Stimulated activated naive CD8-positive, alpha-beta T cell treated with anti-CD3 and anti-CD28 coated beads, Interleukin-15, amount 100 ng/mL, for 72 hours (primary cell): Measurements from ENCODE around the gene CDH4.

ENCODE experiments used
- ATAC-seq: fragments of 150-1000 bp; cut with Tn5 transposase; 2 replicates; pipeline ENCODE4 v1.10.0; 2021; ENCODE audit warnings: mild to moderate bottlenecking, moderate library complexity
- DNase-seq, 2 donors: peaks; one replicate each; pipeline ENCODE4 v3.0.0; 2021 to 2022
- H3K27ac Mint-ChIP-seq, 2 donors: one replicate each; pipeline ENCODE4 v1.8.0; 2022; ENCODE audit warnings: mild to moderate bottlenecking in 2 of 2, mixed read lengths in 2 of 2, moderate library complexity in 2 of 2
- H3K27me3 Mint-ChIP-seq: one replicate; pipeline ENCODE4 v1.8.0; 2022; ENCODE audit warnings: mixed read lengths
- H3K4me1 Mint-ChIP-seq: one replicate; pipeline ENCODE4 v1.8.0; 2022; ENCODE audit warnings: mild to moderate bottlenecking, mixed read lengths
- H3K4me3 Mint-ChIP-seq, 2 donors: one replicate each; pipeline ENCODE4 v1.8.0; 2022; ENCODE audit warnings: mild to moderate bottlenecking in 2 of 2, mixed read lengths in 2 of 2, moderate library complexity in 1 of 2
- H3K9me3 Mint-ChIP-seq, 2 donors: one replicate each; pipeline ENCODE4 v1.8.0; 2022; ENCODE audit warnings: mixed read lengths in 2 of 2

Gene CDH4

DNA sequence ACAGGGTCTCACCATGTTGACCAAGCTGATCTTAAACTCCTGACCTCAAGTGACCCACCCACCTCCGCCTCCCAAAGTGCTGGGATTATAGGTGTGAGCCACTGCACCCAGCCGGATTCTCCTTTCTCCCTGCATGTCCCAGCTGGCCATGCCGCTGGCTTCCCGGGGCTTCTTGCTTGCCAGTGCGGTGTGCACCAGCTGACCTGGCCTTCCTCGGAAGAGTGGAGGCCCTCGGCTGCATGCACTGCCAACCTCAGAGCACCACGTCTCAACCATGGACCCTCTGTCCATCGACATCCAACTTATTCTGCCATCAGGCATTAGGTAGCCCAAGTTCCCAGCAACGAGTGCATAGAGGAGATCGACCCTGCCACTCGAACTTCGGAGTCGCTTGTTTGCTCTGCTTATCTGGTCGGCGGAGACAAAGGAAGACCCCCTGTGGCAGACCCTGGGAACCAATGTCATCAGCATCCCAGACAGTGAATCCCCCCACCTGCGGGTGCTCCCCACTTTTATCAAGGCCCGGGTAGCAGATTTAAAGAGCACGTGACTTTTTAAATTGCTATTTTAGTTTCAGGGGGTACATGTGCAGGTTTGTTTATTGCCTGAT, 307.8 kb downstream of the CDH4 start:
- Mint-ChIP-seq H3K27me3 (no peaks in the 10 kb centered on the region), H3K4me1 (no peaks in the 10 kb centered on the region)

GRCh38 chr20:61560361-61560853, 308.3 kb downstream of the CDH4 start:
- Mint-ChIP-seq H3K27ac (no peak overlapping the region), H3K4me1 (no peaks in the 10 kb centered on the region), H3K4me3 (no peak overlapping the region), H3K27me3 (no peaks in the 10 kb centered on the region), H3K9me3 (no peaks in the 10 kb centered on the region)
- ATAC-seq (no peak), DNase-seq (no peak)

More for the DNA sequence above, 307.8 kb downstream of the CDH4 start:
- DNase-seq (no peak), ATAC-seq (no peak)
- H3K27ac Mint-ChIP-seq, result no peak overlapping the region
- H3K9me3 Mint-ChIP-seq, result no peaks in the 10 kb centered on the region
- no peak overlapping the region for H3K4me3 Mint-ChIP-seq

DNA sequence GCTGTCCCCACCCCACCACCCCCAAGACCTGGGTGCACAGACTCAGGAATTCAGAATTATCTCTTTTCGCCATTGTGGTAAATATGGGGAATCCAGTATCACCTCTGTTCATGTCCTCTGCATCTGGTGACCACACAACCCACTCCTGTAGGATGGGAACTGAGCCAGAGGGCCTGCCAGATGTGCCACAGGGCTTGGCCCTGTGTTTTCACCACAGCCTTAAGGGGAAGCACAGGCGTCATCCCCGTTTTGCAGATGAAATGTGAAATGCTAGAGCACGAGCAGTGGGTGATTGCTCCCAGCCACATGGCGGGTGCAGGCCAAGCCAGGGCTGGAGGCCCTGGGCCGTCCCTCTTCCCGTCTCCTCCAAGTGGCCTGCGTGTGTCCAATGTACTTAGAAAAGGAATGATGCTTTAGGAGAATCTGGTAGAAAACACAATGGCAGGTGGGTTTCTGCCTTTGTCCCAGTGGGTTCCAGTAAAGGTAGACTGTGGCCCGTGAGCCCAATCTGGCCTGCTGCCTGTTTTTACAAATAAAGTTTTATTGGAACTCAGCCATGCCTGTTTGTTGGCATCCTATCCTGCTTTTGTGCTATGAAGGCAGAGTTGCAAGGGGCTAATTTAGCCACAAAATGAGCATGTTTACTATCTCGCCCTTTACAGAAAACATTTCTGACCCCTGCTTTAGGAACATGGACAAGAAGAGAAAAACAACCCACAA, 309.2 kb downstream of the CDH4 start:
- no peaks in the 10 kb centered on the region for H3K9me3 Mint-ChIP-seq

DNA sequence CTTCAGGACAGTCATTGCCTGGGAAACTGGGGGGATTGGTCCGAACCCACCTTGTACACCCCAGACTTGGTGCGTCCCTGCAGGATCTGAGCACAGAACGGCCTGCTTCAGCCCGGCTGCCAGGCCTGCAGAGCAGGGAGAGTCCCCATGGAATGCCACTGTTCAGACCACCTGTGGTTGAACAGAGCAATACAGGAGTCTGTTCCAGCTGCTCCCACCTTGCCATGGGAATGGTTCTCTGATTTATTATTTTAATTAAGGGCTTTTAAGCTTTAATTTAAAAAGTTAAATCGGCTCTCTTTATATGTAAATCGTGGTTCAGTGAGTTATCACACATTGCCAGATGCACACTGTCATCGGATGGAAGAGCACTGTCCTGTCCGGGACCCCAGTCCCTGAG, 310.4 kb downstream of the CDH4 start:
- no peaks in the 10 kb centered on the region for H3K27me3 Mint-ChIP-seq
- H3K4me3 Mint-ChIP-seq, result no peak overlapping the region
- H3K27ac Mint-ChIP-seq, result no peak overlapping the region
- ATAC-seq, result no peak
- H3K9me3 Mint-ChIP-seq, result no peaks in the 10 kb centered on the region
- DNase-seq, result no peak
- no peaks in the 10 kb centered on the region for H3K4me1 Mint-ChIP-seq

More for the DNA sequence above, 309.2 kb downstream of the CDH4 start:
- DNase-seq (no peak), ATAC-seq (no peak)
- no peaks in the 10 kb centered on the region for H3K27me3 Mint-ChIP-seq
- H3K4me3 Mint-ChIP-seq, result no peak overlapping the region
- no peaks in the 10 kb centered on the region for H3K4me1 Mint-ChIP-seq
- H3K27ac Mint-ChIP-seq, result no peak overlapping the region

DNA sequence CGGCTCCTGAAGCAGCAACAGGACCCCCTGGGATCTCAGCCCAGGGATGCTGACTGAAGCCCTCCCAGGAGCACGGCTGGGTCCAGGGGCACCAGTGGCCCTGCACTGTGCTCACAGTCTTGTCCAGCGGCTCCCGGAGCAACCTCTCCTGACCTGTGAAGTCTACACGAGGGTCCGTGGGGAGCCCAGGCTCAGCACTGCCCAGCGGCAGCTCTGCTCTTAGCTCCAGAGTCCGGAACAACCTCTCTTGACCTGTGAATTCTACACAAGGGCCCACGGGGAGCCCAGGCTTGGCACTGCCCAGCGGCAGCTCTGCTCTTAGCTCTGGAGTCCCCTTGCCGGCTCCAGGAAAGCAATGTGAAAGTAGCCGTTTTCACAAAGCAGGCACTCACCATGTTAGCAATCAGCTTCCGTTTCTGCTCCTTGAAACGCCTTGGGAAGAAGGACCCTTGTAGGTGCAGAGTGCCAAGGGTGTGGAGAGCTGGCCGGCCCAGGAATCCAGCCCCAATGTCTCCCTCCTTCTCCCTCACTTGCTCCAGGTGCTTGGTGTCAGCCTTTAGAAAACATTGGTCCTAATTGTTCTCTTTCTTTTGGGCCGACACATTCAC, 310.9 kb downstream of the CDH4 start:
- Mint-ChIP-seq H3K27ac (no peak overlapping the region), H3K4me1 (no peaks in the 10 kb centered on the region), H3K9me3 (no peaks in the 10 kb centered on the region), H3K4me3 (no peak overlapping the region), H3K27me3 (no peaks in the 10 kb centered on the region)
- DNase-seq, result no peak
- ATAC-seq, result no peak

GRCh38 chr20:61564628-61565027, 312.6 kb downstream of the CDH4 start:
- no peak for DNase-seq
- Mint-ChIP-seq H3K9me3 (no peaks in the 10 kb centered on the region), H3K4me3 (no peak overlapping the region), H3K27ac (no peak overlapping the region), H3K27me3 (no peaks in the 10 kb centered on the region), H3K4me1 (no peaks in the 10 kb centered on the region)
- ATAC-seq, result no peak

DNA sequence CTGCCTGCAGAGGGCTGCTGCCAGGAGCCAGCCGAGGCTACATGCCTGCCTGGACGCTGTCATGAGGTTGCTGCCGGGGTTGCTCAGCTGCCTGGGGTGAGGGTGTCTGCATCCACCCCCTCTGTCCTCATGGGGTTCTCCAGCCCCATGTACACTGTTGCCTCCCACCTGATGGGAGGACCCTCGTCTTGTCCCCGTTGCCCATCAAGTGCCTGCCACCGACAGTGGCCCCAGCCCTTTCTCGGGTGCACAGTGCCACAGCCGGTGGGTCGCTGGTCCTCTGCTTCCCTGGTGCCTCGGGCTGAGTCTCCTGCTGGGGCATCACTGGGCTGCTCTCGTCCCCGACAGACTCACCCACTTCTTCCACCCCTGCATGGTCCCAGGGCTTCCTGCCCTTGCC, 313.7 kb downstream of the CDH4 start:
- no peaks in the 10 kb centered on the region for H3K4me1 Mint-ChIP-seq
- no peak overlapping the region for H3K27ac Mint-ChIP-seq
- ATAC-seq, result no peak

DNA sequence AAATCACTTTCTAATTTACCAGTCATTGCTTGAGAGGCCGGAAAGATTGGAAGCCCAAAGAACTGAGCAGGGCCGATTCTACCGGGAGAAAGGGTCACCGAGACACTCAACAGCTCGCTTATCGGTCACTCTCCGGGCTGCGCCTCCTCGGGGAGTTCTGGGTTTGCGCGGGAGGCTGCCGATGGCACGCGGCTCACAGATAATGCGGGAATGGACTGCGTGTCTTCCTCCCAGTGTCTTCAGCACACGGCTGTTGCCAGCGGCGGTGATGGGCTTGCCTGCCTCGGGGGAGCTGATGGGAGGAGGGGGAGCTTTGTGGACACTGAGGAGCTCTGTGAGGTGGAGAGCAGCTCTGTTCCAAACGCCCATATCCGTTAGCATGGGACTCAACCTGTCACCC, 314.6 kb downstream of the CDH4 start:
- H3K9me3 Mint-ChIP-seq, result no peaks in the 10 kb centered on the region
- ATAC-seq (no peak), DNase-seq (no peak)
- H3K27me3 Mint-ChIP-seq, result no peaks in the 10 kb centered on the region
- no peak overlapping the region for H3K27ac Mint-ChIP-seq
- H3K4me3 Mint-ChIP-seq, result peak overlapping the region in 1 of 2 donors; percentile 18
- no peaks in the 10 kb centered on the region for H3K4me1 Mint-ChIP-seq

More for the DNA sequence above, 313.7 kb downstream of the CDH4 start:
- no peaks in the 10 kb centered on the region for H3K9me3 Mint-ChIP-seq
- no peak for DNase-seq
- no peak overlapping the region for H3K4me3 Mint-ChIP-seq
- H3K27me3 Mint-ChIP-seq, result no peaks in the 10 kb centered on the region

DNA sequence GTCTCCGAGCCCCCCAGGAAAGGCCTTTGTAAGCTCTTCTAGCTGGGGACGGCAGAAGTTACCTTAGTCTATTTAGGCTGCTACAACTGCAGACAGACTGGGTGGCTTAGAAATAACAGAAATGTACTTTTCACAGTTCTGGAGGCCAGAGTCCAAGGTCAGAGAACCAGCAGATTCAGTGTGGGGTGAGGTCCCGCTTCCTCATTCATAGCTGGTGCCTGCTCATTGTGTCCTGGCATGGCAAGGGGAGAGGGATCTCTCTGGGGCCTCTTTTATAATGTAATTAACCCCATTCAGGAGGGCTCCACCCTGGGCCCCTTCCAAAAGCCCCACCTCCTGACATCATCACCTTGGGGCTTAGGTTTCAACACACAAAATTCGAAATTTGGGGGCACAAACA, 315.1 kb downstream of the CDH4 start:
- Mint-ChIP-seq H3K4me1 (no peaks in the 10 kb centered on the region), H3K27me3 (no peaks in the 10 kb centered on the region)

GRCh38 chr20:61569825-61570224, 317.8 kb downstream of the CDH4 start:
- H3K4me1 Mint-ChIP-seq, result no peaks in the 10 kb centered on the region

More for the DNA sequence above, 315.1 kb downstream of the CDH4 start:
- DNase-seq (no peak), ATAC-seq (no peak)
- no peak overlapping the region for H3K27ac Mint-ChIP-seq
- H3K9me3 Mint-ChIP-seq, result no peaks in the 10 kb centered on the region
- no peak overlapping the region for H3K4me3 Mint-ChIP-seq

DNA sequence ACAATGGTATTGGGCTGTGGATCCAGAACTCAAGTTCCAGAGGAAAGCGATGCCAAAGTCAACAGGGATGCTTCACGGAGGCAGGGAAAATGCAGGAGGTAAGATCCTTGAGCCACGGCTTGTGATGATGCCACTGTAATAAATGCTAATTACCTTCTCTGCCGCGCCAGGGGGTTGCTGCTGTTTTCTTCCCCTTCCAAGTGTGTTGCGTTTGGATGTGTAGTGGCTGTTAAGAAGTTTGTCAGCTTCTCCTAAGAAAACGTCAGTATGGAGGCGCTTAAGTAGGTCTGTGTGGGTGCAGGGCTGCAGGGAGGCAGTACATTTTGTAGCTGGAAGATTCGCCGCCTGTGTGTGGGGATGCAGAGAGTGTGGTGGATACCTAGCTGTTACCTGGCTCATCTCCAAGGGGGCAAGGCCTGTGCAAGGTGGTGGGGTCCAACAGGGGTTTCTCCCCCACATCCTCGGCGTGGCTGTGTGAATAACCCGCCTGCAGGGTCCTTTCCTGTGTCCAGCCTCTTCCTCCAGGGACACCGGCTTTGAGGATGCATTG, 318.7 kb downstream of the CDH4 start:
- Mint-ChIP-seq H3K27ac (no peak overlapping the region), H3K4me1 (no peaks in the 10 kb centered on the region), H3K9me3 (no peaks in the 10 kb centered on the region), H3K4me3 (no peak overlapping the region), H3K27me3 (no peaks in the 10 kb centered on the region)
- no peak for DNase-seq
- no peak for ATAC-seq

More at GRCh38 chr20:61569825-61570224, 317.8 kb downstream of the CDH4 start:
- H3K27ac Mint-ChIP-seq, result no peak overlapping the region
- H3K4me3 Mint-ChIP-seq, result no peak overlapping the region
- no peak for ATAC-seq
- H3K9me3 Mint-ChIP-seq, result no peaks in the 10 kb centered on the region
- DNase-seq, result no peak
- no peaks in the 10 kb centered on the region for H3K27me3 Mint-ChIP-seq

DNA sequence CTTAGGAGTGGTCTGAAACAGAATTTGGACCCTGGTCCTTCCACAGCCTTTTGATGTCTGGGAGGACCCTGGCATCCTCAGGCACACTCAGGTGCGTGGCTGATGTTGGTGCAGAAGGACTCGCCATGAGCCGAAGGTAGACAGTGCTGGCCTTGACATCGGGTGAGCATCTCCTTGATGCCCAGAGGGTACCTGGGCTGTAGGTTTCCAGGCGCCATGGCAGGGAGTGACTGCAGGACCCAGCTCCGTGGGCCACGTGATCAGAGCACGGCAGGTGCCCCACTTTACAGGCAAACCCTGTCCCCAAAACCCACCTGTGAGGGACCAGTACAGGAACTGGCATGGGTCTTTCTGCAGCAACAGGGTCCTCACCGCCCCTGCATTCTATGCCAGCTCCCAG, 319.2 kb downstream of the CDH4 start:
- Mint-ChIP-seq H3K9me3 (no peaks in the 10 kb centered on the region), H3K4me3 (no peak overlapping the region), H3K27ac (no peak overlapping the region), H3K4me1 (no peaks in the 10 kb centered on the region), H3K27me3 (no peaks in the 10 kb centered on the region)
- DNase-seq (no peak), ATAC-seq (no peak)

DNA sequence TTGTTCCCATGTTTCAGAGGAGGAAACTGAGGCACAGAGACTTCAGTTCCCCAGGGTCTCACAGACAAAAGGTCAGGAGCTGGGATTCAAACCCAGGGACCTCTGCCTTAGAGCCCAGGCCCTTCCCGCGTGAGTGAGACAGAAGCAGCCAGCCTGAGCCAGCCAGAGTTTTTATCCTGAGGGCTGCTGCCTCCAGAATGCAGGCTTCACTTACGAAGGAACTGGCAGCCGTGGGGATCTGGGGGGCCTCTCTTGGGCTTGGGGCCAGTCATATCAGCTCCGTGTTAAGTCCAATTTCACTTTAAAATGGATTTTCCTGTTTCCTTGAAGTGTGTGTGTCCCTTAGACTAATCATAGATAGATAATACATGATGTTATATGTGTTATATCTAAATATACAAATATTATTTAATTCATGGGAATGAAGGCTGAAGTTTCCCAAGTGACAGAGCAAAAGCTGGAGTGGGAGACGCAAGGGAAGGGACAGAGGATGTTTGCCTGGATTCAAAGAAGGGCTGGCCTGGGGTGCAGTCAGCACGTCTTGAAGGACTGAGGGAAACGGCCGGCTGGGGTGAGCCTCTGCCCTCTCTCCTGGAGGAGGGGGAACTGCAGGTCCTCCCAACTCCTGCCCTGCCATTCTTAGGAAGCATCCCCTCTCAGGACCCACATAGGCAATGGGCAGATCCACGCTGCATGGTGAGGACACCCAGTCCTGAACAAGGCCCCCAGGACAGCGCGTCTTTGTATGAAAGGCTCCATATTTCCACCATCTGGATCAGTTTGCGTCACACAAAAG, 320.1 kb downstream of the CDH4 start:
- Mint-ChIP-seq H3K27ac (no peak overlapping the region), H3K27me3 (no peaks in the 10 kb centered on the region), H3K9me3 (no peaks in the 10 kb centered on the region), H3K4me1 (no peaks in the 10 kb centered on the region), H3K4me3 (no peak overlapping the region)
- ATAC-seq, result no peak
- DNase-seq, result no peak

DNA sequence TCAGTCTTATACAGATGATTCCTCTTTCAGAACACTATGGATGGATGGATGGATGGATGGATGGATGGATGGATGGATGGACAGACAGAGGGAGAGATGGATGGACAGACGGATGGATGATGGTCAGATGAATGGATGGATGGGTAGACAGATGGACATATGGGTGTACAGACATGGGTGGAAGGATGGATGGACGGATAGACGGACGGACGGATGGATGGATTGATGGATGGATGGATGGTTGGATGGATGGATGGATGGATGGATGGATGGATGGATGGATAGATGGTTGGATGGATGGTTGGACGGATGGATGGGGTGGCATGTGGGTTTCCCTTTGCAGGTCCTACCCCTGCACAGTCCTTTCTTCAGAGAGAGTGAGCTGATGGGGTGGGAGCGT, 320.7 kb downstream of the CDH4 start:
- no peaks in the 10 kb centered on the region for H3K9me3 Mint-ChIP-seq
- no peaks in the 10 kb centered on the region for H3K4me1 Mint-ChIP-seq
- no peaks in the 10 kb centered on the region for H3K27me3 Mint-ChIP-seq
- ATAC-seq (no peak), DNase-seq (no peak)
- no peak overlapping the region for H3K27ac Mint-ChIP-seq
- H3K4me3 Mint-ChIP-seq, result no peak overlapping the region
